ENCODE results near the gene TEAD2.
"Not testable (repeated sequence)": the region's sequence is repeated elsewhere in the genome, so short reads cannot be mapped to it uniquely, and the experiment has no call there.

The TEAD2 gene

GRCh38 chr19:49328741-49329140 lies 33.5 kb downstream of the TEAD2 start:
- no peak for DNase-seq

GRCh38 chr19:49327878-49328544 lies 34.2 kb downstream of the TEAD2 start:
- DNase-seq: no peak

- no peak for DNase-seq
These were observed 36.0 kb downstream of the TEAD2 start for GRCh38 chr19:49326165-49326704.

- not testable (repeated sequence) for DNase-seq
These were observed 36.5 kb downstream of the TEAD2 start for GRCh38 chr19:49325756-49326155.

GRCh38 chr19:49324801-49325576 lies 37.2 kb downstream of the TEAD2 start, which contains the start of gene SLC6A16:
SLC6A16 (minus strand) TSS chr19:49325191; CDS start chr19:49311347, 13,844 bp downstream.
- DNase-seq: no peak

- no peak for DNase-seq
These were observed 43.9 kb downstream of the TEAD2 start for GRCh38 chr19:49318296-49318695.

GRCh38 chr19:49316284-49316683 lies 45.9 kb downstream of the TEAD2 start:
- no peak for DNase-seq

GRCh38 chr19:49315111-49315510 lies 47.1 kb downstream of the TEAD2 start:
- no peak for DNase-seq

GRCh38 chr19:49309087-49309486 lies 53.1 kb downstream of the TEAD2 start:
- DNase-seq: no peak

- not testable (repeated sequence) for DNase-seq
These were observed 55.5 kb downstream of the TEAD2 start for GRCh38 chr19:49306734-49307133.

- DNase-seq: no peak
These were observed 60.4 kb downstream of the TEAD2 start for GRCh38 chr19:49301866-49302252.

GRCh38 chr19:49301165-49301865 lies 60.9 kb downstream of the TEAD2 start:
- peak; percentile 62 to 80 for DNase-seq

GRCh38 chr19:49298653-49299052 lies 63.6 kb downstream of the TEAD2 start:
- not testable (repeated sequence) for DNase-seq

- DNase-seq: no peak
These were observed 64.8 kb downstream of the TEAD2 start for GRCh38 chr19:49297403-49297802.

GRCh38 chr19:49295208-49295880 lies 66.9 kb downstream of the TEAD2 start:
- DNase-seq: no peak

GRCh38 chr19:49294401-49294800 lies 67.8 kb downstream of the TEAD2 start:
- no peak for DNase-seq

Data from NCI-H1930 (cell line).